Adrenal gland (tissue), 5 donors: Measurements from ENCODE around the gene AFDN.

Experiments
- CTCF ChIP-seq, 6 experiments: fragments of 450-650 bp in 4 of 6; fragments of 200-600 bp in 2 of 6; sonication (generic) in 1 of 6; IDR thresholded peaks; 1 replicate in 5 of 6; 2 replicates in 1 of 6; pipeline versions ENCODE4 v1.5.1 to v1.8.0; 2016 to 2021; ENCODE audit warnings: antibody characterized with exemption in 6 of 6, mild to moderate bottlenecking in 2 of 6, moderate library complexity in 1 of 6
- POLR2A ChIP-seq, 2 donors: fragments of 450-650 bp; IDR thresholded peaks; one replicate each; pipeline ENCODE4 v1.6.1; 2017; ENCODE audit warnings: antibody characterized with exemption in 2 of 2, mild to moderate bottlenecking in 2 of 2, moderate library complexity in 1 of 2
- donor health status: DM: no; HTN: no; CAD: no.

- TF ChIP-seq POLR2A (IDR thresholded peaks at IDR 0.05) = no peak
- TF ChIP-seq CTCF (IDR thresholded peaks at IDR 0.05) = no peak
Measured at GRCh38 chr6:167840526-167841179, 13.9 kb downstream of the AFDN start.
